GM21825 (cell line): Measurements from ENCODE around the gene IL34.
"Not testable (repeated sequence)": the region's sequence is repeated elsewhere in the genome, so short reads cannot be mapped to it uniquely, and the experiment has no call there.

Source experiments
- ATAC-seq: cut with Tn5 transposase; IDR thresholded peaks from one replicate; pipeline ENCODE4 v1.9.1; 2021; ENCODE audit warnings: mild to moderate bottlenecking, moderate library complexity; ENCODE audit not compliant: unreplicated experiment

The IL34 gene

GRCh38 chr16:70646260-70647241 is at the start of gene IL34:
IL34 (plus strand) TSS chr16:70646559; CDS start chr16:70646948, 389 bp downstream.
- no peak for ATAC-seq

DNA sequence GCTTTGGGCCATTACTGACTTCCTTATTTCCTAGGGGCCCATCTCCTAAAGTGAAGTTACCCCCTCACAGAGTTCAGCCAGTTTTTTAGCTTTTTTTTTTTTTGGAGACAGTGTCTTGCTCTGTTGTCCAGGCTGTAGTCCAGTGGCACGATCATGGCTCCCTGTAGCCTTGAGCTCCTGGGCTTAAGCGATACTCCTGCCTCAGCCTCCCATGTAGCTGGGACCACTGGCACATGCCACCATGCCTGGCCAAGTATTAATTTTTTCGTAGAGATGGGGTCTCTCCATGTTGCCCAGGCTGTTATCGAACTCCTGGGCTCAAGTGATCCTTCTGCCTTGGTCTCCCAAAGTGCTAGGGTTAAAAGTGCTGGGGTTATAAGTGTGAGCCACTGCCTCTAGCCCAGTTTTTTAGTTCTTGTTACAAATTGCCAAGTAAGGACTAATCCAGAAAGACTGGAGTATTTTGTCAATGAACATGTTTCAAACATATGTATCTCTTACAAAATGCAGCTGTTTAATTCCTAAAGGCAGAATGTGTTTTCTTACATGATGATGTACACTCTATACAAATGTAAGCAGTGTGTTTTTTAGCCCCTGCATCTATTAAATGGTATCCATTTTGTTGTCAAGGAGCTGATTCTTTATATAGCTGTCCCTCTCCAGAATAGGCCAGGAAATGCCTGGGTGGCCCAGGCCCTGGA is 49.1 kb upstream of the IL34 start:
- ATAC-seq: no peak

- no peak for ATAC-seq
Observed at GRCh38 chr16:70598937-70599503, 47.3 kb upstream of the IL34 start.

DNA sequence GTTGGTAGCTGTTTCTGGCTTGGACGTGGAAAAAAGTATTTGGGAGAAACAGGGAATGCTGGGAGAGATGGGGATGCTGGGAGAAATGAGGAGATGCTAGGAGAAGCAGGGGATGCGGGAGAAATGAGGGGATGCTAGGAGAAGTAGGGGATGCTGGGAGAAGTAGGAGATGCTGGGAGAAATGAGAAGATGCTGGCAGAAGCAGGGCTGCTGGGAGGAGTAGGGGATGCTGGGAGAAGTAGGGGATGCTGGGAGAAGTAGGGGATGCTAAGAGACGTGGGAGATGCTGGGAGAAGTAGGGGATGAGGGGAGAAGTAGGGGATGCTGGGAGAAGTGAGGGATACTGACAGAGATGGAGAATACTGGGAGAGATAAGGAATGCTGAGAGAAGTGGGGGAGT is 45.6 kb upstream of the IL34 start:
- ATAC-seq: no peak

- no peak for ATAC-seq
Observed at GRCh38 chr16:70601576-70602575, 44.5 kb upstream of the IL34 start.

DNA sequence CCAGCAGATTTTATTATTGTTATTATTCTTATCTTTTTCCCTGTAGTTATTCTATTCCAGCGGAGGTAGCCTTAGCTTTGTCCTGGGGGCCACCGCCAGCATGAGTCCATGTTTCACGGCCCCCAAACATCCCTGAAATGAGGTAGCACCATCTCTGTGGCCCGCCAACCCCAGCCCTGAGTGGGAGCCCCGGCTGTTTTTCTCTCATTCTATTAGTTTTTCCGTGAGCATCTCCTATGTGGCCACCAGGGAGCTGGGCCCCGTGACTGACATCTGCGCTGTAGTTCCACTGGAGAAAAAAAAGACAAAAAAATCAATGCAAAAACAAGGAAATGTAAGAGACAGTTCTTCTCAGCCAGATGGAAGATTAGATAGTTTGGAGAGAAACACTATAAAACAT is 43.5 kb upstream of the IL34 start:
- ATAC-seq: no peak

DNA sequence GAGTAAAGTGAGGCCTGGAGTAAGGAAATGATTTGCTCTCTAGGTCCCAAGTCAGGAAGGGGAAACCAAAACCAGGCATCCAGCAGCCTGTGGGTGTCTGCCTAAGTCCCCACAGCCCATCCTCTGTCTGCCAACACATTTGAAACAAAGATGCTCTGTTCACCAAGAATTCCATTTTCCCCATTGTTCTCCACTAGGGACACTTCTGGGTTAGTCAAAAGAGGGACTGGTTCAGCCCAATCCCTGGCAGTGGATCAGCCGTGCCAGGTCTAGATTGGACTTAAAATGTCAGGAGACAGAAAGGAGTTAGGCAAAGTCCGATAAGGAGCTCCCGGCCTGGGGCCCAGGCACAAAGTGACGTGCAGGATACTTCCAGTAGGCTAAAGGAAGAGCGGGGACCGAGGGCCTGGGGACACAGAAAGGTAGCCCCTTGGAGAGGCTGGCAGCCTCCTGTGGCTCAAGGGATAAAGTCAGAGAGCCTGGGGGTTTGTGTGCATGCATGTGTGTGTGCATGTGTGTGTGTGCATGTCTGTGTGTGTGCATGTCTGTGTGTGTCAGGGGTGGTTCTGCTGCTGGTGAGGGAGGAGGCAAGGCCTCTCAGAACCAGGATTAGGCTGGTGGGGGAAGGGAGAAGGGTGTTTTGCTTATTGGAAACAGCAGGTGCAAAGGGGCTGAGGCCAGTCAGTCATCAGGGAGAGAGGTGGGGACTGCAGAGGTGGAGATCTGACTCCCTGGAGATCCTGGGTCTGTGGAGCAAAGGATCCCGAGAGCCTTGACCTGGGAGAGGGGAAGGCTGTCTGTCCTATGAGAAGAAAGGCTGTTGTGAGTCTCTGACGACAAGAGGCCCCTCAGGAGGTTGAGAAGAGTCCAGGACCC is 41.7 kb upstream of the IL34 start:
- ATAC-seq: no peak

- no peak for ATAC-seq
Observed at GRCh38 chr16:70605283-70605657, 41.1 kb upstream of the IL34 start.

DNA sequence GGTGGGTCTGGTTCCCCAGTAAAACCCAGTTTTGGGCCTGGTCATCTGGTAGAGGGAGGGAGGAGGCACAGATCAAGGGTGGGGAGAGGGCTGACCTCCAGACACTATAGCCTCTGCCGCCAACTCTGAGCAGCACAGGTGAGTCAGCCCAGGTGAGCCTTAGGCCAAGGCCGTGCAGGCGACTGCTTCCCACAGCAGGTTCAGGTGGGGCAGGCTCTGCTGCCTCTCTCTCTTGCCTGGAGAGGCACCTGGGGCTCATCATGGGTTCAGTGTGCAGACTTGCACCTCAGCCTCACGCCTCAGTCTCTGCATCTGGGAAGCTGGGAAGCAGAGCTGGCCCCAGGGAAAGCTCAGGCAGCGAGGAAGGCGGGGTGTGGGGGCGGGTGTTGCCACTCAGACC is 37.8 kb upstream of the IL34 start:
- no peak for ATAC-seq

DNA sequence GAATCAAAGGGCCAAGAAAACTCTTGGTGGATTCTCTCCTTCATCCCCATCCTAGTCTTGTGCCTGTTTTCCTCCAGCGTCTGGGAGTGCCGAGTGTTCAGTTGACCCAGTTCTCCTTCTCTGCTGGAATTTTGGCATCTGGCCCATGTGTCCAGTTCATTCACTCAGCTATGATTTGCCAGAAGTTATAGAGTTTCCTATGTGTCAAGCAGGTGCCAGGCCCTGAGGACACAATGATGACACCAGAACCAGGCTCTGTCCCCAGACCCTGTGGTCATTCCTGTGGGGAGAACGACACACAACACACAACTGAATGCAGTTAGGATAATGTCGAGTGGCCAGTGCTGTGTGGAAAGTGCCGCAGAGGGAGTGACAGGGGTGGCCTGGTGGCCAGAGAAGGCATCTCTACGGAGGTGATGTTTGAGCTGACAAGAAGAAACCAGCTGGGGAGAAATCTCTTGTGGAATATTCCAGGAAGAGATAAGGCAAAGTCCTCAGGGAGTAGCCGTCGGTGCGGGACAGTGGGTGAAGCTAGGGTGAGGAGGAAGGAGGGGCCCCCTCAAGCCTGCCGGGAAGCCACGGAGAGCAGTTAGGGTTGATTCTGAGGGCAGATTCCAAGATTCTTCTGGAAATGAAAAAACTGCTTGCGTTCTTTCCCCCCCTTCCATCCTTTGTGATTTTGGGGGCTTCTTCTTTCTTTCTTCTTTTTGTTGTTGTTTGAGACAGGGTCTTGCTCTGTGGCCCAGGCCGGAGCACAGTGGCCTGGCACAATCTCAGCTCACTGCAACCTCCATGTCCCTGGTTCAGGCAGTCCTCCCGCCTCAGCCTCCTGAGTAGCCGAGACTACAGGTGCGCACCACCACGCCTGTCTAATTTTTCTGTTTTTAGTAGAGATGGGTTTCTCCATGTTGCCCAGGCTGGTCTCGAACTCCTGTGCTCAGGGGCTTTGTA is 35.8 kb upstream of the IL34 start:
- no peak for ATAC-seq

- ATAC-seq: no peak
Observed at GRCh38 chr16:70611224-70611598, 35.1 kb upstream of the IL34 start.

- no peak for ATAC-seq
Observed at GRCh38 chr16:70611785-70612303, 34.5 kb upstream of the IL34 start.

- ATAC-seq: no peak
Observed at GRCh38 chr16:70612931-70613330, 33.4 kb upstream of the IL34 start.

GRCh38 chr16:70614208-70614951 is 32.0 kb upstream of the IL34 start:
- ATAC-seq: no peak

GRCh38 chr16:70615945-70616344 is 30.4 kb upstream of the IL34 start:
- ATAC-seq: no peak

DNA sequence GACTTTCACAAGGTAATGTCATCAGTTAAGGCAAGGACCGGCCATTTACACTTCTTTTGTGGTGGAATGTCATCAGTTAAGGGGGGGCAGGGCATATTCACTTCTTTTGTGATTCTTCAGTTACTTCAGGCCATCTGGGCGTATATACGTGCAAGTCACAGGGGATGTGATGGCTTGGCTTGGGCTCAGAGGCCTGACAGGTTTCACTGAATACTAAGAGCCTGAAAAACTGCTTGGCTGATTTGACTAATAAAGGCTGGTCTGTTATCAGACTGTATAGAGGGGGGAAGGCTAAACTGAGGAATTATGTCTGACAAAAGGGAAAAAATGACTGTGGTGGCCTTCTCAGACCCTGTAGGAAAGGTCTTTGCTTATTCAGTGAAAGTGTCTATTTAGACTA is 24.5 kb upstream of the IL34 start:
- ATAC-seq: not testable (repeated sequence)

DNA sequence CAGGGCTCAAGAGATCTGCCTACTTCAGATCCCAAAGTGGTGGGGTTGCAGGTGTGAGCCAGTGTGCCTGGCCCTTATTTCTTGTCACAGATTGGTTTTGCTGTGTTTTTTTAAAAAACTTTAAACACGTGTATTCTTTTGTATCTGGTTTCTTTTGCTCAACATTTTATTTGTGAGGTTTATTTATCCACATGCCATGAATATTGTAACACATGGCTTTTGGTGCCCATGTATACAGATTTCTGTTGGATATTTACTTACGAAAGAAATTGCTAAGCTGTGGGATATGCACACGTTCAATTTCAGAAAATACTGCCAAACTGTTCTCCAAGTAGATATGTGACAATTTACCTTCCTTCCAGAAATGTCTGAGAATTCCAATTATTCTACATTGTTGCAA is 18.7 kb upstream of the IL34 start:
- no peak for ATAC-seq
